Activated naive CD8-positive, alpha-beta T cell treated with anti-CD3 and anti-CD28 coated beads, Interleukin-2, amount 10 ng/mL, durations not matched to agents 7 days and 5 days (primary cell): Measurements from ENCODE around the gene SLC39A11. TPM values are rescaled to one million over a fixed set of nuclear protein-coding genes. Genes with fewer than 3 reads are reported as not detected.

Experiments
- ATAC-seq: fragments of 150-1000 bp; cut with Tn5 transposase; one replicate; pipeline ENCODE4 v1.10.0; 2021; ENCODE audit warnings: low read depth, moderate library complexity
- POLR2A ChIA-PET: fragments of 350-600 bp; sonication (Branson Sonifier 250); formaldehyde crosslinking; loops from one replicate; lab custom pipeline; 2021; ENCODE audit warnings: antibody characterized with exemption; lab: Charles Lee
- DNase-seq: peaks from one replicate; pipeline ENCODE4 v3.0.0; 2021
- H3K27ac Mint-ChIP-seq: one replicate; pipeline ENCODE4 v1.8.0; 2022; ENCODE audit warnings: mild to moderate bottlenecking, mixed read lengths
- H3K27me3 Mint-ChIP-seq: one replicate; pipeline ENCODE4 v1.8.0; 2022; ENCODE audit warnings: mild to moderate bottlenecking, moderate library complexity, mixed read lengths
- H3K36me3 Mint-ChIP-seq: one replicate; pipeline ENCODE4 v1.8.0; 2021; ENCODE audit warnings: mild to moderate bottlenecking, mixed read lengths
- H3K4me1 Mint-ChIP-seq: one replicate; pipeline ENCODE4 v1.8.0; 2021; ENCODE audit warnings: mixed read lengths
- H3K4me3 Mint-ChIP-seq: one replicate; pipeline ENCODE4 v1.8.0; 2022; ENCODE audit warnings: mild to moderate bottlenecking, moderate library complexity, mixed read lengths
- H3K9me3 Mint-ChIP-seq: one replicate; pipeline ENCODE4 v1.8.0; 2021; ENCODE audit warnings: mixed read lengths
- total RNA-seq, 2 experiments: library from RNA; stranded (reverse); gene quantifications; one replicate each; pipeline ENCODE4 v1.2.3, GENCODE V29; 2021

SLC39A11 gene
- total RNA-seq, 2 experiments from 2014 or later, result 18.2 to 18.8 TPM

DNA sequence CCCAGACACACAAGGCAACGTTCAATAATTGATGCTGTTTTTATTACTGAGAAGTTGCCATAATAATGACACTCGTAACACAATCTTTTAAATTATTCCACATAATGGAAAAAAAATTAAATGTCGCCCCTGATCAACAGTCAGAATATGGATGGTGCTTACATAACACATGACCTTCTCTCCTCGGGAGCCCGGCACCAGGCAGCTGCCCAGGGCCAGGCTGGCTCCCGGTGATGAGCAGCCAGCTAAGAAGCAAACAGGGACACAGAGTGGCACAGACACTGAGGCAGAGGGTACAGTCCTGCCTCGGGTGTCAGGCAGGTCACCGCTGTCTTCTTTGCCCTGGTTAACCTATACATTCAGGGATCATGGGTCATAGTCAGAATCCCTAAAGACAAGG lies 137.9 kb downstream of the SLC39A11 start:
- ATAC-seq, result no peak
- Mint-ChIP-seq H3K4me3 (no peak overlapping the region), H3K36me3 (no peaks in the 10 kb centered on the region), H3K27ac (no peak overlapping the region), H3K4me1 (no peaks in the 10 kb centered on the region), H3K9me3 (no peaks in the 10 kb centered on the region), H3K27me3 (no peaks in the 10 kb centered on the region)
- POLR2A ChIA-PET, result interaction anchor here (0.6 kb wide), 1 partner anchor 188 kb away, joined by 3 read pairs; no protein-coding TSS in a partner anchor
- no peak for DNase-seq

DNA sequence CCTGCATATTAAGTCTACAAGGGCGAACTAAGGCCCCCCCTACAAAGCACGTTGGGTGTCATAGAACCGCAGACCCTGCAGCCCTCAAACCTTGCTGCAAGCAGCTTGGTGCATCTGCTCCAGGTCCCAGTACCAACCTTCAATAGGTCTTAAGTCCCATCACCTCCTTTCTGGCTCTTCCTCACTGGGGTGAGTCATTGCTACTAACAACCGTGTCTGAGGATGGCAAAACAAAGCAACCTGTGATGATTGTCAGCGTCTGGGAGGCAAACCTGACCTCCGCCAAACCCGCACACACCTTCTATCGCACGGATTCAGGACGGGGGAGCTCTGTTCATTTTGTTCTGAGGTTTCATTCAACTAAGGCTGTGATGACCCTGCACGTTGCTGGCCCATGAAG lies 138.9 kb downstream of the SLC39A11 start:
- H3K9me3 Mint-ChIP-seq, result no peaks in the 10 kb centered on the region
- POLR2A ChIA-PET, result no interaction called here
- H3K4me1 Mint-ChIP-seq, result no peaks in the 10 kb centered on the region
- H3K4me3 Mint-ChIP-seq, result no peak overlapping the region
- no peak overlapping the region for H3K27ac Mint-ChIP-seq
- ATAC-seq (no peak), DNase-seq (no peak)
- no peaks in the 10 kb centered on the region for H3K27me3 Mint-ChIP-seq
- no peaks in the 10 kb centered on the region for H3K36me3 Mint-ChIP-seq

DNA sequence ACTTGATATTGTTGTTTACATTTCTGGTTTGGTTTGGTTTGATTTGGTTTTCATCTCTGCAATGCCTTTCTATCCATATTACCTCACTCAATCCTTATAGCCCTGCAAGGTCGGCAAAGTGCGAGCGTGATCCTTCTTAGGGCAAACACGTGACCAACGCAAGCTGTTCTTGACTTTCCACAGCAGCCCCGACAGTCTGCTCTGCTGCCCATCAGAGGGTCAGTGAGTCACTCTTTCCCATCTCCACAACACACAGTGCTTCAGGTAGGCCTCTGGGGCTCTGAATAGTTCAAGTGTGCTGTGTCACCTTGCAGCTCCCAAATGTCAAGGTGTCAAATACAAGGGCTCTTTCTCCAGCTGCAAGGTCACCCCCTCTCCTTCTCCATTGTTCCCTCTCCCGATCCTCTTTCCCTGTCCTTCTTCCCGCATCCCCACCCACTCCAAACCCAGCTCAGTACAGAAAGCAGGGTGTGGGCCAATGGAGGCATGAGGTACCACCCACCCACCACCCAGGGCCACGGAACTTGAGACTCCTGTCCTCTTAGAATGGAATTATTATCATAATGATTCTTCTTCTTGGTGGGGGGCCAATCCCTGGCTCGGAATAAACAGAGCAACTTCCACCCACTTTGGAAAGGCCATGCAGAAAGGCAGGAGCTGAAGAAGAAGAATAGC lies 139.7 kb downstream of the SLC39A11 start:
- H3K27ac Mint-ChIP-seq, result no peak overlapping the region
- H3K4me3 Mint-ChIP-seq, result no peak overlapping the region
- POLR2A ChIA-PET, result no interaction called here
- H3K9me3 Mint-ChIP-seq, result no peaks in the 10 kb centered on the region
- no peaks in the 10 kb centered on the region for H3K27me3 Mint-ChIP-seq
- no peak for ATAC-seq
- no peak for DNase-seq
- H3K36me3 Mint-ChIP-seq, result no peaks in the 10 kb centered on the region
- no peaks in the 10 kb centered on the region for H3K4me1 Mint-ChIP-seq

- no peak for ATAC-seq
Measured at GRCh38 chr17:72952220-72952619, 140.3 kb downstream of the SLC39A11 start.

DNA sequence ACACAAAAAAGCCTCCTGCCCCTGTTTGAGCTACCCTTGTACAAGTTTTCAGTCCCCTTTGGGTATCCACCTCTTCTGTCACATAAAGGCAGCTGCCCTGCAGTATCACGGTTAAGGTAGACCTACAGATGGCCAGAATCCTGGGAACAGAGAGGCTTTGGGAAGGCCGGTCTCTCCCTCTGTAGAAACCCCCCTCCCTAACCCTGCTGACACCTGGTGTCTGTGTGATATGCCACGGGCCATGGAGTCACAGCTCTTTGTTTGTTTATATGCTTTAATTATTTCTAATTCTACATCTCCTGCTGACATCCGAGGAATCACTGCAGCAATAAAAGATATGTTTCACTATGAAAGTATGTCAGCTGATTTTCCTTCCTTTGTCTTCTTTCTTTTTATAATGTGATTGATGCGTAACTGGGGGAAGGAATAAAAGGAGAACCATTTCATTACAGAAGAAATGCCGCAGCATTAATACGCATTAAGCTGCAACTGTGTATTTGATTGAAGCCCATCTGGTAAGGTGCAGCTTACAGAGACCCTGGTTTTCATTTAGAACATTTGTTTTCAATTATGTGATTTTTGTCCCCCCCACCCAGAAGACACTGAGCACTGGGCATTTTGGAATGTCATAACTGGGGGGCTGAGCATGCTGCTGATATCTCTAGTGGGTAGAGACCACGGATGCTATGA lies 142.1 kb downstream of the SLC39A11 start:
- no peak overlapping the region for H3K4me3 Mint-ChIP-seq
- H3K4me1 Mint-ChIP-seq, result no peaks in the 10 kb centered on the region
- H3K27me3 Mint-ChIP-seq, result no peaks in the 10 kb centered on the region
- no peaks in the 10 kb centered on the region for H3K9me3 Mint-ChIP-seq
- no peak for ATAC-seq
- POLR2A ChIA-PET, result no interaction called here
- H3K27ac Mint-ChIP-seq, result no peak overlapping the region
- H3K36me3 Mint-ChIP-seq, result peaks cover 5% of the 10 kb centered on the region
- DNase-seq, result no peak

More at GRCh38 chr17:72952220-72952619, 140.3 kb downstream of the SLC39A11 start:
- POLR2A ChIA-PET, result no interaction called here
- H3K27me3 Mint-ChIP-seq, result no peaks in the 10 kb centered on the region
- no peak overlapping the region for H3K27ac Mint-ChIP-seq
- H3K36me3 Mint-ChIP-seq, result no peaks in the 10 kb centered on the region
- H3K9me3 Mint-ChIP-seq, result no peaks in the 10 kb centered on the region
- H3K4me3 Mint-ChIP-seq, result no peak overlapping the region
- no peaks in the 10 kb centered on the region for H3K4me1 Mint-ChIP-seq
- DNase-seq, result no peak

GRCh38 chr17:72948115-72948514 lies 144.4 kb downstream of the SLC39A11 start:
- ATAC-seq (no peak), DNase-seq (no peak)
- H3K27me3 Mint-ChIP-seq, result no peaks in the 10 kb centered on the region
- no peaks in the 10 kb centered on the region for H3K9me3 Mint-ChIP-seq
- no peak overlapping the region for H3K4me3 Mint-ChIP-seq
- no peaks in the 10 kb centered on the region for H3K4me1 Mint-ChIP-seq
- H3K27ac Mint-ChIP-seq, result no peak overlapping the region
- peaks cover 10% of the 10 kb centered on the region for H3K36me3 Mint-ChIP-seq
- POLR2A ChIA-PET, result no interaction called here

DNA sequence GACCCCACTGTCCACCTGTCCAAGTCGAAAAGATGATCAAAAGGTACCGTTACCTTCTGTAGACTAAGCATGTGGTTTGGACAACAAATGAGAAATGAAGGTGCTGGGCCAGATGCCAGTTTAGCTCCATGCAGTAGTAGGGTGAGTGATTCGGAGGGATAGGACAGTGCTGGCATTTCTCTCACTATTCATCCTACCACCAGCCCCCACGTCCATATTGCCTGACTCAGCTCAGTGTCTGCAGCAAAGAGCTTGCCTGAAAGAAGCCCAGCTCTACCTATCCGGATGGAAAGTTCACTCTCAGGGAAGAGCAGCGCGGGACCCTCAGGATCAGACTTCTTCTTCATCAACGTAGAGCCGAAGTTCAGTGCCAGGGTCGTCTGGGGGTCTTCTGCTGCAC lies 145.0 kb downstream of the SLC39A11 start:
- no peak overlapping the region for H3K27ac Mint-ChIP-seq
- POLR2A ChIA-PET, result no interaction called here
- ATAC-seq (no peak), DNase-seq (no peak)
- no peak overlapping the region for H3K4me3 Mint-ChIP-seq
- H3K27me3 Mint-ChIP-seq, result no peaks in the 10 kb centered on the region
- no peaks in the 10 kb centered on the region for H3K4me1 Mint-ChIP-seq
- peaks cover 11% of the 10 kb centered on the region for H3K36me3 Mint-ChIP-seq
- no peaks in the 10 kb centered on the region for H3K9me3 Mint-ChIP-seq

DNA sequence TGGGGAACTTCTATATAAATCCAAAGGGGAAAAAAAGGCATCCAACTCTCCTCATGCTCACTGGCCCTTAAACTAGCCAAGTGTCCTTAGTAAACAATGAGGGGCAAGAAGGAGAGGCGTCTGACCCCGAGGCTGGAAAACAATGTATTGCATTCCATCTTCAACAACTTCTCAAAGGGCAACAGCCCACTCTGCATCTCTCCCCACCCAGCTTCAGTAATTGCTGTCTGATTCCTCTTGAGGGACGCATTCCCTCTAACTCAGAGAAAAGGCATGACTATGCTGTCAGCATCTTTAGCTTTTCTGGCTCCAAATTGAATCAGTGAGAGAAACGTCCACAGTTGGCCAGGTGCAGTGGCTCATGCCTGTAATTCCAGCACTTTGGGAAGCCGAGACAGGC lies 145.8 kb downstream of the SLC39A11 start:
- DNase-seq (no peak), ATAC-seq (no peak)
- Mint-ChIP-seq H3K36me3 (peaks cover 11% of the 10 kb centered on the region), H3K27me3 (no peaks in the 10 kb centered on the region), H3K4me1 (no peaks in the 10 kb centered on the region), H3K9me3 (no peaks in the 10 kb centered on the region), H3K4me3 (no peak overlapping the region), H3K27ac (no peak overlapping the region)
- POLR2A ChIA-PET, result no interaction called here

DNA sequence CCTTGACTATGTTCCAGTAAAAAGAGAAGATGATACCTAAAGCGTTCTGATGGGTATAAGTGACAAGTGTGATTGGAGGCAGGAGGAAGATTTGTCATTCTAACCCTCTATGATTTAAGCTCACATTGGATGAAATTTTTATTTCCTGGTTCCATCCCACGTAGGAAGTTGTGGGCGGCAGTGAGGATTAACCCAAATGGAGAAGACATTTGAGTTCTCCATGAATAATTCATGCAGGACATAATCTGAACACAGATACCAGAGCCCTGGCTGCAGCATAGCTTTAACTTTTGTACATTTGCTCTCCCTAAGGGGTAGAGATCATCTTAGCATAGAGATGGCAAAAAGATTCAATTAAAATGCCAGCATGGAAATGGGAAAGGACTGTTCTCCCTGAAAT lies 146.3 kb downstream of the SLC39A11 start:
- H3K4me1 Mint-ChIP-seq, result no peaks in the 10 kb centered on the region
- no peak overlapping the region for H3K4me3 Mint-ChIP-seq
- no peaks in the 10 kb centered on the region for H3K27me3 Mint-ChIP-seq
- no peaks in the 10 kb centered on the region for H3K9me3 Mint-ChIP-seq
- ATAC-seq, result no peak
- POLR2A ChIA-PET, result no interaction called here
- H3K36me3 Mint-ChIP-seq, result peaks cover 11% of the 10 kb centered on the region
- no peak overlapping the region for H3K27ac Mint-ChIP-seq
- DNase-seq, result no peak

DNA sequence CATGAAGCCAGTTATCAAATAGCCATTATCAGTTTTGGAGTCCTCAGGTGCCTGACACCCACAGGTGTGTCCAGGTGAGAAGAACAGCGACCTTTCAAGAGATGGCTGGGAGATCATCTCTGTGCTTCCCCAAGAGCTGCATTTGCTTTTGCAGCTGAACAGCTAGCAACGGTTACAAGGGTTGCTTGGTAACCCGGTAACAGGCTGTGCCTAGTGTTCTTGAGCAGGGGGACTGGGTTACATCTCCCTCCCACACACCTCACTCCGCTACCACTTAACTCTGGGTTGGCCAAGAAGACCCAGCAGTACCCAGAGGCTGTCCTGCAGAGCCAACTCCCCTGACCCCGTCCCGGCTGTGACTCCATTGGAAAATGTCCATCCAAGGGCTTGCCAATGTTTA lies 147.0 kb downstream of the SLC39A11 start:
- DNase-seq (no peak), ATAC-seq (no peak)
- Mint-ChIP-seq H3K9me3 (no peaks in the 10 kb centered on the region), H3K36me3 (peaks cover 11% of the 10 kb centered on the region), H3K4me1 (no peaks in the 10 kb centered on the region), H3K4me3 (no peak overlapping the region), H3K27ac (no peak overlapping the region), H3K27me3 (no peaks in the 10 kb centered on the region)
- POLR2A ChIA-PET, result no interaction called here

DNA sequence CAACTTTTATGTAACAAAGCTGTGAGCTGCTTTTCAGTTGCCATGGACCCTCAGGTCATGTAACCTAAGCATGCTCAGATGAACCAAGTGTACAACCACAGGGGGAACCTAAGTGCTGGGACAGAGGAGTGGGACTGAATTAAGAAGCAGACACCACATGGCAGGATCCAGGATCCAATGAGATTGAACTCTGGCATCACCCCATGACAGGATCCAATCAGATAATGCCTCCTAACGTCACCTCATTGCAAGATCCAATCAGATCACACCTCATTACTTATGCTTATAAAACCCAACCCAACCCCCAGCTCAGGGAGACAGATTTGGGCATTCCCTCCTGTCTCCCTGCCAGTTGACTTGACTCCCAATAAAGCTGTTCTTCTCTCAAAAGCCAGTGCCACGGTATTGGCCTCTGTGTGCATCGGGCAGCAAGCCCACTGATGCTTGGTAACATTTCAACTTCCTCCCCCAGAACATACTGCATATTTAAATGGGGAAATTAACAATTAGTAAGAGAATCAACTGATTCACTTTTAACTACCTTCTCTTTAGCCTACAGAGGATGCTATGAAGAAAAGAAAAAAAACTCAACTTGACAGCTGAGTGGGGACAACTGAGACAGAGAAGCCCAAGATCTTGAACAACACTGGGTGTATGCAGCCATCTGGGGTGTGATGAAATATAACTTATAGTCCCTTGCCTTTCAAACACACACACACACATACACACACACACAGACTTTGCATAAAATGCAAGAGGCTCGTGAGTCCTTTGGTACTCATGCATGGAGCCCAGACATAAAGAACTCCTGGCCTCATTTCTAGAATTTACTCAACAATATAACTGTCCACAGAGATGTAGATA lies 148.4 kb downstream of the SLC39A11 start:
- no peaks in the 10 kb centered on the region for H3K9me3 Mint-ChIP-seq
- H3K27ac Mint-ChIP-seq, result no peak overlapping the region
- peaks cover 11% of the 10 kb centered on the region for H3K36me3 Mint-ChIP-seq
- ATAC-seq (no peak), DNase-seq (no peak)
- no peaks in the 10 kb centered on the region for H3K27me3 Mint-ChIP-seq
- H3K4me1 Mint-ChIP-seq, result no peaks in the 10 kb centered on the region
- H3K4me3 Mint-ChIP-seq, result no peak overlapping the region
- POLR2A ChIA-PET, result no interaction called here

- peaks cover 11% of the 10 kb centered on the region for H3K36me3 Mint-ChIP-seq
- POLR2A ChIA-PET, result no interaction called here
- H3K4me1 Mint-ChIP-seq, result no peaks in the 10 kb centered on the region
- H3K4me3 Mint-ChIP-seq, result no peak overlapping the region
- ATAC-seq, result no peak
- H3K27me3 Mint-ChIP-seq, result no peaks in the 10 kb centered on the region
- DNase-seq, result no peak
- no peaks in the 10 kb centered on the region for H3K9me3 Mint-ChIP-seq
- H3K27ac Mint-ChIP-seq, result no peak overlapping the region
Measured at GRCh38 chr17:72942579-72942978, 149.9 kb downstream of the SLC39A11 start.

- no peak overlapping the region for H3K27ac Mint-ChIP-seq
- no peaks in the 10 kb centered on the region for H3K27me3 Mint-ChIP-seq
- H3K9me3 Mint-ChIP-seq, result no peaks in the 10 kb centered on the region
- no peak overlapping the region for H3K4me3 Mint-ChIP-seq
- peaks cover 6% of the 10 kb centered on the region for H3K36me3 Mint-ChIP-seq
- no peaks in the 10 kb centered on the region for H3K4me1 Mint-ChIP-seq
- DNase-seq, result no peak
- ATAC-seq, result no peak
- POLR2A ChIA-PET, result no interaction called here
Measured at GRCh38 chr17:72940496-72940895, 152.0 kb downstream of the SLC39A11 start.
